Liver (tissue), 2 donors: ENCODE measurements around the gene UGT3A1.

Experiments
- GABPA ChIP-seq, 2 donors: IDR thresholded peaks in 1 of 2; conservative IDR thresholded peaks in 1 of 2; 2 replicates each; pipeline ENCODE4 v1.6.1; 2016; ENCODE audit warnings: antibody characterized with exemption in 2 of 2, mild to moderate bottlenecking in 1 of 2, moderate library complexity in 1 of 2
- YY1 ChIP-seq: IDR thresholded peaks from 2 replicates; pipeline ENCODE4 v1.6.1; 2016; ENCODE audit warnings: antibody characterized with exemption, mild to moderate bottlenecking
- donor health status: healthy.

GRCh38 chr5:35960328-35960727 lies 30.9 kb downstream of the UGT3A1 start:
- TF ChIP-seq GABPA (IDR thresholded peaks at IDR 0.05 in 1 of 2, conservative IDR thresholded peaks at IDR 0.05 in 1 of 2) (no peak), YY1 (no peak)
